ENCODE results near the gene EYA2. TPM values are rescaled to one million over a fixed set of nuclear protein-coding genes. Genes with fewer than 3 reads are reported as not detected.

The EYA2 gene
- total and polyA plus RNA-seq, 12 donors, result 0.54 to 2.2 (median 1.4) TPM

DNA sequence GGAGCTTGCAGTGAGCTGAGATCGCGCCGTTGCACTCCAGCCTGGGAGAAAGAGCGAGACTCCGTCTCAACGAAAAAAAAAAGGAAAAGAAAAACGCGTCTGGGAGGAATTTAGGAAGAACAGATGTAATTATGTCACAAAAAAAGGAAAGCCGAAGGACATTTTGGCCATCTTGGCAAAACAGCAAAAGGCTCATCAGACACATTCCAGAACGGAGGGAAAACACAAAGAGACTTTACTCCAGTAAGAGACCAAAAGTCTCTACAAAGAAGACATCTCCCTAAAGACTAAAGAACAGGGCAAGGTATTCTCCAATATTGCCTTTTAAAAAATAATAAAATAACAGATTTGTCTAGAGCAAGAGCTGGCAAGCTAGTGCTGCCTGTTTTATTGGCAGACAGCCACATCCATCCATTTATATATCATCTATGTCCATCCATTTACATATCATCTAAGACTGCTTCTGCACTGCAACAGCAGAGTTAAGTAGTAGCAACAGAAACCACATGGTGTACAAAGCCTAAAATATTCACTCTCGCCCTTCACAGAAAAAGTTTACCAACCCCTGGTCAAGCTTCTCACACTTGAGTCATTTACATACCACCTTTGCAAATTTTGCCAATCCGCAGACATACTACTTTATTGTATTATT is 328.0 kb downstream of the EYA2 start:
- Histone ChIP-seq H3K4me1 (replicated peaks in 1 of 2) (no peaks in the 10 kb centered on the region), H3K4me3 (no peak overlapping the region), H3K27ac (no peak overlapping the region), H3K27me3 (no peaks in the 10 kb centered on the region), H3K36me3 (replicated peaks in 1 of 2) (peaks cover 0 to 91% of the 10 kb centered on the region in 2 donors), H3K9me3 (replicated peaks in 1 of 3) (no peaks in the 10 kb centered on the region)
- WGBS, 4 donors, result 89 to 92% (median 90%) methylated on average over 12 of the region's 12 CpGs
- no peak for DNase-seq
- intact Hi-C loops (cut with DNase I), result no loop called here
- TF ChIP-seq, protein P1, sequence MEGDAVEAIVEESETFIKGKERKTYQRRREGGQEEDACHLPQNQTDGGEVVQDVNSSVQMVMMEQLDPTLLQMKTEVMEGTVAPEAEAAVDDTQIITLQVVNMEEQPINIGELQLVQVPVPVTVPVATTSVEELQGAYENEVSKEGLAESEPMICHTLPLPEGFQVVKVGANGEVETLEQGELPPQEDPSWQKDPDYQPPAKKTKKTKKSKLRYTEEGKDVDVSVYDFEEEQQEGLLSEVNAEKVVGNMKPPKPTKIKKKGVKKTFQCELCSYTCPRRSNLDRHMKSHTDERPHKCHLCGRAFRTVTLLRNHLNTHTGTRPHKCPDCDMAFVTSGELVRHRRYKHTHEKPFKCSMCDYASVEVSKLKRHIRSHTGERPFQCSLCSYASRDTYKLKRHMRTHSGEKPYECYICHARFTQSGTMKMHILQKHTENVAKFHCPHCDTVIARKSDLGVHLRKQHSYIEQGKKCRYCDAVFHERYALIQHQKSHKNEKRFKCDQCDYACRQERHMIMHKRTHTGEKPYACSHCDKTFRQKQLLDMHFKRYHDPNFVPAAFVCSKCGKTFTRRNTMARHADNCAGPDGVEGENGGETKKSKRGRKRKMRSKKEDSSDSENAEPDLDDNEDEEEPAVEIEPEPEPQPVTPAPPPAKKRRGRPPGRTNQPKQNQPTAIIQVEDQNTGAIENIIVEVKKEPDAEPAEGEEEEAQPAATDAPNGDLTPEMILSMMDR (IDR thresholded peaks at IDR 0.05), result no peak
- no peak for TF ChIP-seq POLR2A (IDR thresholded peaks at IDR 0.05)

DNA sequence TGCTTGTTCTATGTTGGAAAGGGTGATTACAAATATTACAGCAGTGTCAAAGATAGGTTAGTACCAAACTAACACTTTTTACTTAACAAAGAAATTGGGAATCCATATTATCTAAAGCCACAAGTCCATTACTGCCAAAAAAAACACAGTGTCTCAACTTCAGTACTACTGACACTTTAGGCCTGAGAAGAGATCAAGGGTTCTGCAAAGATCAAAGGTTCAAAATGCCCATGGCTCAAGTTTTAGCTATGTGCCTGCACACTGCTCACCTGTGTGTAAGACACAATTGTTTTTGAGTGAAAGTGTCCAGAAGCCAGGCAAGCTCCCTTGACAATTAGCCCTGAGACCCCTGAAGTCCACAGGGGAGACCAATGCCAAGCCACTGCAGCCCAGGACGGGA is 329.3 kb downstream of the EYA2 start:
- peaks cover 0 to 92% of the 10 kb centered on the region in 2 donors for H3K36me3 ChIP-seq (replicated peaks in 1 of 2)

DNA sequence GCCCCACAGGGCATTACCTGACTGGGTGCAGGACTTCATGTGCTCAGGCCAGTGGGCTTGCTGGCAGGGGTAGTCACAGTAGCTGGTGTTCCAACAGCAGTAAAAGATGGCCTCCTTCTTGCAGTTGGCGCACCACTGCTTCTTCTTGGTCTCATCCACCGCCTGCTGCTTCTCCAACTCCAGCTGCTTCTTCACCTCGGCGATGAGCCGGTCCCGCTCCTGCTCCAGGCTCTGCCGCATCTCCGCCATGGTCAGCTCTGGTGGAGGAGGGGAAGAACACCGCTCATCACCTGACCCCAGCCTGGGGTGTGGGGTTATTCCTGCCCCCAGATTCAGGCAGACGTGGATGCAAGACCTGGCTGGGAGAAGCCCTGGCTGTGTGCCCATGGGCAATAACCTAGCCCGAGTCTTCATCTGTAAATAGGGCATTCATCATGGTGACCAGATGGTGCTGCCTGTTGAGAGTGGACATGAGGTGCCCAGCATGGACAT is 329.7 kb downstream of the EYA2 start:
- H3K27me3 ChIP-seq, result no peaks in the 10 kb centered on the region
- TF ChIP-seq, protein P1 (IDR thresholded peaks at IDR 0.05), result no peak
- TF ChIP-seq POLR2A (IDR thresholded peaks at IDR 0.05), result no peak
- no peaks in the 10 kb centered on the region for H3K9me3 ChIP-seq (replicated peaks in 1 of 3)
- H3K4me1 ChIP-seq (replicated peaks in 1 of 2), result no peaks in the 10 kb centered on the region
- H3K4me3 ChIP-seq, result no peak overlapping the region
- no peak overlapping the region for H3K27ac ChIP-seq
- intact Hi-C loops (cut with DNase I), result no loop called here
- whole genome bisulfite sequencing, 4 donors, result 88 to 100% (median 89%) methylated on average over 8 to 11 of the region's 11 CpGs
- H3K36me3 ChIP-seq (replicated peaks in 1 of 2), result peaks cover 0 to 94% of the 10 kb centered on the region in 2 donors
- DNase-seq, result no peak

More for the DNA sequence above, 329.3 kb downstream of the EYA2 start:
- DNase-seq, result no peak
- 93 to 100% (median 94%) methylated on average over 1 of the region's 1 CpG; no CpG with 5 or more reads in 1 of the 4 donors for WGBS, 4 donors
- H3K4me3 ChIP-seq, result no peak overlapping the region
- TF ChIP-seq, protein P1 (IDR thresholded peaks at IDR 0.05), result no peak
- no peak for TF ChIP-seq POLR2A (IDR thresholded peaks at IDR 0.05)
- intact Hi-C loops (cut with DNase I), result no loop called here
- no peaks in the 10 kb centered on the region for H3K9me3 ChIP-seq (replicated peaks in 1 of 3)
- H3K27me3 ChIP-seq, result no peaks in the 10 kb centered on the region
- H3K27ac ChIP-seq, result no peak overlapping the region
- no peaks in the 10 kb centered on the region for H3K4me1 ChIP-seq (replicated peaks in 1 of 2)

DNA sequence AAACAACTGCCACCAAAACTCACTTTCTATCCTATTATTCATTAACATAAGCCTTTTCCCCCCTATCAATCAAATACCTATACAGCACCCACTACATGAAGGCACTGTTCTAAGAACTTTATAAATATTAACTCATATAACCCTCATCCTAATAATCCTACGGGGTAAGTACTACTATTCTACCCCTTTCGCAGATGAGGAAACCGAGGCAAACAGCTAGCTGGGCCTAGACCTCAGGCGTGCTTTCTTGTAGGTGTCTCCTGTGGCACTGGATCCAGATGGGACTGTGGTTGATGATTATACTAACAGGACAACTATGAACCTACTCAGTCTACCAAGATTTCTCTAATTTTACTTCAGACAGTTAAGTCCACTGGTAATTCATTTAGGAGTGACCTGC is 330.2 kb downstream of the EYA2 start:
- Histone ChIP-seq H3K36me3 (replicated peaks in 1 of 2) (peaks cover 0 to 94% of the 10 kb centered on the region in 2 donors), H3K27me3 (no peaks in the 10 kb centered on the region), H3K27ac (no peak overlapping the region), H3K4me1 (replicated peaks in 1 of 2) (no peaks in the 10 kb centered on the region), H3K4me3 (no peak overlapping the region), H3K9me3 (replicated peaks in 1 of 3) (no peaks in the 10 kb centered on the region)
- intact Hi-C loops (cut with DNase I), result no loop called here
- DNase-seq, result no peak
- no peak for TF ChIP-seq POLR2A (IDR thresholded peaks at IDR 0.05)
- TF ChIP-seq, protein P1 (IDR thresholded peaks at IDR 0.05), result no peak
- 95 to 98% (median 96%) methylated on average over 4 of the region's 4 CpGs for WGBS, 4 donors

Data from adrenal gland (tissue), 12 donors.